Mesenchymal stem cell (in vitro differentiated cells and primary cell): Measurements from ENCODE around the gene NCOA5.

Experiments used
- DNase-seq: peaks from one replicate; pipeline ENCODE4 v3.0.0-alpha.2; 2013
- H2AFZ ChIP-seq: one replicate; pipeline ENCODE4 v1.6.1; 2013; ENCODE audit warnings: low read depth, mild to moderate bottlenecking, control low read depth, inconsistent platforms, low read length, moderate library complexity
- H2AK5ac ChIP-seq: 2 replicates; pipeline ENCODE4 v1.6.1; 2013; ENCODE audit warnings: low read length, moderate library complexity, mild to moderate bottlenecking, inconsistent platforms; ENCODE audit not compliant: severe bottlenecking
- H2BK120ac ChIP-seq: one replicate; pipeline ENCODE4 v1.6.1; 2013; ENCODE audit warnings: low read depth, mild to moderate bottlenecking, inconsistent platforms, low read length, moderate library complexity
- H2BK12ac ChIP-seq, 2 experiments: one replicate each; pipeline ENCODE4 v1.6.1; 2013; ENCODE audit warnings: inconsistent platforms in 2 of 2, low read length in 2 of 2, mild to moderate bottlenecking in 2 of 2, moderate library complexity in 2 of 2, control low read depth in 1 of 2
- H2BK15ac ChIP-seq: one replicate; pipeline ENCODE4 v1.6.1; 2013; ENCODE audit warnings: mild to moderate bottlenecking, low read depth, inconsistent platforms; ENCODE audit not compliant: poor library complexity, severe bottlenecking
- H2BK5ac ChIP-seq: 2 replicates; pipeline ENCODE4 v1.6.1; 2013; ENCODE audit warnings: low read depth, mild to moderate bottlenecking, low read length, control low read depth, inconsistent platforms; ENCODE audit not compliant: poor library complexity, severe bottlenecking
- H3K14ac ChIP-seq, 2 experiments: one replicate each; pipeline ENCODE4 v1.6.1; 2013; ENCODE audit warnings: inconsistent platforms in 2 of 2, low read length in 2 of 2, control low read depth in 1 of 2, mild to moderate bottlenecking in 1 of 2, moderate library complexity in 1 of 2
- H3K18ac ChIP-seq, 2 experiments: one replicate each; pipeline ENCODE4 v1.6.1; 2013; ENCODE audit warnings: inconsistent platforms in 2 of 2, low read length in 2 of 2, control low read depth in 1 of 2, low read depth in 1 of 2, mild to moderate bottlenecking in 1 of 2
- H3K23ac ChIP-seq, 2 experiments: one replicate each; pipeline ENCODE4 v1.6.1; 2013; ENCODE audit warnings: inconsistent platforms in 2 of 2, low read length in 2 of 2, mild to moderate bottlenecking in 2 of 2, moderate library complexity in 2 of 2, control low read depth in 1 of 2
- H3K27ac ChIP-seq: 2 replicates; pipeline ENCODE4 v1.5.1; 2013; ENCODE audit warnings: mild to moderate bottlenecking, moderate library complexity, low read length, control low read depth, inconsistent platforms; ENCODE audit not compliant: poor library complexity, severe bottlenecking
- H3K27me3 ChIP-seq, 2 experiments: 2 replicates each; pipeline versions ENCODE4 v1.6.1 to v1.7.0; 2013; ENCODE audit warnings: low read length in 2 of 2, mild to moderate bottlenecking in 2 of 2, moderate library complexity in 2 of 2, control low read depth in 1 of 2, inconsistent platforms in 1 of 2; ENCODE audit not compliant: control insufficient read depth in 1 of 2, insufficient read depth in 1 of 2
- H3K36me3 ChIP-seq, 2 experiments: 2 replicates each; pipeline versions ENCODE4 v1.6.1 to v1.7.0; 2013; ENCODE audit warnings: low read length in 2 of 2, control low read depth in 1 of 2, inconsistent platforms in 1 of 2, low read depth in 1 of 2, mild to moderate bottlenecking in 1 of 2; ENCODE audit not compliant: insufficient read depth in 2 of 2, control insufficient read depth in 1 of 2
- H3K4ac ChIP-seq, 2 experiments: one replicate each; pipeline ENCODE4 v1.6.1; 2013; ENCODE audit warnings: inconsistent platforms in 2 of 2, low read length in 2 of 2, mild to moderate bottlenecking in 2 of 2, moderate library complexity in 2 of 2, control low read depth in 1 of 2, low read depth in 1 of 2
- H3K4me1 ChIP-seq: 2 replicates; pipeline ENCODE4 v1.6.1; 2013; ENCODE audit warnings: low read depth, low read length, control low read depth; ENCODE audit not compliant: control insufficient read depth, insufficient read depth
- H3K4me2 ChIP-seq: 2 replicates; pipeline ENCODE4 v1.6.1; 2013; ENCODE audit warnings: low read length, mild to moderate bottlenecking, inconsistent platforms; ENCODE audit not compliant: poor library complexity, severe bottlenecking
- H3K4me3 ChIP-seq, 2 experiments: 2 replicates each; pipeline versions ENCODE4 v1.5.1 to v1.7.0; 2013; ENCODE audit warnings: low read length in 2 of 2, mild to moderate bottlenecking in 2 of 2, control low read depth in 1 of 2, low read depth in 1 of 2; ENCODE audit not compliant: insufficient read depth in 1 of 2
- H3K79me1 ChIP-seq: replicated peaks from 2 replicates; pipeline ENCODE4 v1.6.1; 2013; ENCODE audit warnings: mild to moderate bottlenecking, control low read depth, low read length, inconsistent platforms; ENCODE audit not compliant: poor library complexity, severe bottlenecking
- H3K9ac ChIP-seq: 2 replicates; pipeline ENCODE4 v1.7.0; 2013; ENCODE audit warnings: mild to moderate bottlenecking, low read length, moderate library complexity
- H3K9me3 ChIP-seq: 2 replicates; pipeline ENCODE4 v1.7.0; 2013; ENCODE audit warnings: mild to moderate bottlenecking, low read length; ENCODE audit not compliant: control insufficient read depth
- H4K8ac ChIP-seq: one replicate; pipeline ENCODE4 v1.6.1; 2013; ENCODE audit warnings: inconsistent platforms, mild to moderate bottlenecking, low read length, moderate library complexity
- H4K91ac ChIP-seq: one replicate; pipeline ENCODE4 v1.6.1; 2013; ENCODE audit warnings: mild to moderate bottlenecking, low read length, inconsistent platforms
- WGBS: methylation state at CpG from one replicate; pipeline ENCODE4 v1.1.7; 2013; ENCODE audit warnings: mixed read lengths; 5-methylcytosine and 5-hydroxymethylcytosine counted together

NCOA5 gene

DNA sequence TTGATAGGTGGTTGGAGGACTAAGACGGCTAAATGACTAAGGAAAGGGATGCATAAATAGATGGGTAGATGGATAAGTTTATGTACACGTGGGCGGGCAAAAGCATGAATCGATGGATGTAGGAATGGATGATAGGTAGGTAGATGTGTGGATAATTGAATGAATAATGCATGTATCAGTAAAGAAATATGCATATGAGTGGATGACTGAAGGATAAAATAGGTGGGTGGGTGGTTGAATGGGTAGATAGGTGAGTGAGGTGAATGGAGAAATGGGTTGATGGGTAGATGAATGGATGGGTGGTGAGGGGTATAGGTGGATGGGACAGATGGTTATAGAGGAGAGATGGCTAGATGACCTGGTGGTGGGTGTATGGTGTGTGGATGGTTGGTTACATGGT is 40.6 kb downstream of the NCOA5 start:
- Histone ChIP-seq H4K91ac (no peak overlapping the region), H3K27me3 (peaks cover 37 to 87% of the 10 kb centered on the region in 2 experiments), H3K27ac (no peak overlapping the region), H2BK12ac (no peak overlapping the region), H2BK120ac (no peak overlapping the region), H3K79me1 (no peaks in the 10 kb centered on the region), H3K9ac (no peak overlapping the region), H3K4me2 (no peak overlapping the region), H2BK15ac (no peak overlapping the region), H2AK5ac (no peak overlapping the region), H3K4me3 (no peak overlapping the region), H3K14ac (no peak overlapping the region), H3K9me3 (no peaks in the 10 kb centered on the region), H4K8ac (no peak overlapping the region), H2AFZ (no peak overlapping the region), H3K18ac (no peak overlapping the region), H3K4me1 (peaks cover 2% of the 10 kb centered on the region), H3K4ac (no peak overlapping the region), H2BK5ac (no peak overlapping the region), H3K23ac (no peak overlapping the region), H3K36me3 (no peaks in the 10 kb centered on the region)
- DNase-seq: no peak
- WGBS: 90% methylated on average over 4 of the region's 4 CpGs

DNA sequence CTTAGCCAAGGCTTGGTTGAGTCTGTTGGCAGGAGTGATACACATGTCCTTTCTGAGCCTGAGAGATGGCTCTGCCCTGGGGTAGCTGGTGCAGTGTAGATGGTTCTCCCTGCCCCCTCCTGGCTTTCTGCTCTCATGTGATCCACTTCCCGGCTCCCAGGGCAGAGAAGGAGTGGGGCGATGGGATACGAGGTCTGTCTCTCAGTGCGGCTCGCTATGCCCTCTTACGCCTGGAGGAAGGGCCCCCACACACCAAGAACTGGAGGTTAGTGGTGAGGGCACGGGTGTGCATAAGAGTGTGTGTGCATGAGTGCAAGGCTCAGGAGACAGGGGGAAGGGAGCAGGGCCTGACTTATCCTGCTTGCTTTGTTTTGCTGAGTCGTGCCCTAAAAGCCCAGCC is 41.9 kb downstream of the NCOA5 start:
- Histone ChIP-seq H3K4ac (no peak overlapping the region), H2AK5ac (no peak overlapping the region), H4K91ac (no peak overlapping the region), H3K23ac (no peak overlapping the region), H3K4me2 (no peak overlapping the region), H3K9ac (no peak overlapping the region), H4K8ac (no peak overlapping the region), H2BK12ac (no peak overlapping the region), H3K4me3 (no peak overlapping the region), H3K9me3 (no peaks in the 10 kb centered on the region), H2BK5ac (no peak overlapping the region), H3K4me1 (peaks cover 2% of the 10 kb centered on the region), H2BK15ac (no peak overlapping the region), H3K27ac (no peak overlapping the region), H2BK120ac (no peak overlapping the region), H3K14ac (no peak overlapping the region), H3K27me3 (peaks cover 33 to 85% of the 10 kb centered on the region in 2 experiments), H3K36me3 (no peaks in the 10 kb centered on the region), H3K18ac (no peak overlapping the region), H2AFZ (no peak overlapping the region), H3K79me1 (no peaks in the 10 kb centered on the region)
- WGBS: 76% methylated on average over 8 of the region's 8 CpGs
- DNase-seq: no peak

DNA sequence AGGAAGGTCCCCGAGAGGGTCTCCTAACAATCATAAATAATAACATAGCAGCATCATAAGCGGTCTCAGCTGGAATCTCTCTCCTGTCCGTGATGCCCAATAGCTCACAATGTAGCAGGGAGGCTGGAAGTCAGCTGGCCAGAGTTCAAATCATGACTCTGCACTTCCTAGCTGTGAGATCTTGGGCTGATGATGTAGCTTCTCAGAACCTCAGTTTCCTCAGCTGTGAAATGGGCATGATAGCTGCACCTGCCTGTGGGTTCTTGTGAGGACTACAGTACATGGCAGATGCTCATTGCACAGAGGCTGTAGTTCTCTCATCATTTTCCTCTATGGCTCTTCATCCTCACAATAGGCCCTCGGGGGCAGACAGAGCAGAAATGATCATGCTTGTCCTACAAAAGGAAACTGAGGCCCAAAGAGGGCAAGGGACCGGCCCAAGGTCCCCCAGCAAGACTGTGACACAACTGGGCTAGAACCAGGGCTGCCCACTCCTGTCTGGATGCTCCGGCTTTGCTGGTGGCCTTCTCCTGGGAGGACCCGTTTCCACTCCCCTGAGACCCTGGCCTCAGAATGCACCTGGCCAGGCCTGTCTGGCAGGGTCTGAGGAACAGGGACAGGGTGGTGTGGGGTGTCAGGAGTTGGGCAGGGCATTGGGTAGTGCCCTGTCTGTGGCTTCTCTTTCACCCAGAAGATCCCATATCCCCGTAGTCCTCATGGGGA is 43.0 kb downstream of the NCOA5 start:
- H4K8ac ChIP-seq: no peak overlapping the region
- no peak overlapping the region for H2BK5ac ChIP-seq
- H3K23ac ChIP-seq: no peak overlapping the region
- H3K18ac ChIP-seq: no peak overlapping the region
- H2BK120ac ChIP-seq: no peak overlapping the region
- no peaks in the 10 kb centered on the region for H3K4me1 ChIP-seq
- H2BK12ac ChIP-seq: no peak overlapping the region
- no peak overlapping the region for H2AFZ ChIP-seq
- H3K36me3 ChIP-seq: no peaks in the 10 kb centered on the region
- no peak for DNase-seq
- no peak overlapping the region for H3K9ac ChIP-seq
- H3K79me1 ChIP-seq: no peaks in the 10 kb centered on the region
- no peaks in the 10 kb centered on the region for H3K9me3 ChIP-seq
- H3K27me3 ChIP-seq: peaks cover 30 to 90% of the 10 kb centered on the region in 2 experiments
- no peak overlapping the region for H4K91ac ChIP-seq
- H2AK5ac ChIP-seq: no peak overlapping the region
- no peak overlapping the region for H3K4me2 ChIP-seq
- 77% methylated on average over 8 of the region's 8 CpGs for WGBS
- H3K4ac ChIP-seq: no peak overlapping the region
- no peak overlapping the region for H3K14ac ChIP-seq
- H3K27ac ChIP-seq: no peak overlapping the region
- H2BK15ac ChIP-seq: no peak overlapping the region
- H3K4me3 ChIP-seq: no peak overlapping the region

GRCh38 chr20:46044896-46045295 is 44.9 kb downstream of the NCOA5 start:
- Histone ChIP-seq H3K9ac (no peak overlapping the region), H2AK5ac (no peak overlapping the region), H3K14ac (no peak overlapping the region), H3K9me3 (no peaks in the 10 kb centered on the region), H2AFZ (no peak overlapping the region), H3K4me3 (no peak overlapping the region), H2BK12ac (no peak overlapping the region), H4K91ac (no peak overlapping the region), H3K4me2 (no peak overlapping the region), H3K27ac (no peak overlapping the region), H3K4me1 (no peaks in the 10 kb centered on the region), H2BK120ac (no peak overlapping the region), H3K79me1 (no peaks in the 10 kb centered on the region), H2BK15ac (no peak overlapping the region), H3K23ac (no peak overlapping the region), H2BK5ac (no peak overlapping the region), H3K27me3 (peaks cover 33 to 90% of the 10 kb centered on the region in 2 experiments), H3K36me3 (no peaks in the 10 kb centered on the region), H3K18ac (no peak overlapping the region), H3K4ac (no peak overlapping the region), H4K8ac (no peak overlapping the region)
- DNase-seq: no peak
- 70% methylated on average over 6 of the region's 6 CpGs for WGBS
